ENCODE results near the gene RITA1.
"Not testable (repeated sequence)": the region's sequence is repeated elsewhere in the genome, so short reads cannot be mapped to it uniquely, and the experiment has no call there.

RITA1 gene

GRCh38 chr12:113140706-113141105 is 44.8 kb upstream of the RITA1 start:
- Histone ChIP-seq H3K27me3 (no peaks in the 10 kb centered on the region; the same call in 1 of the 2 replicates), H3K9me3 (no peaks in the 10 kb centered on the region), H3K4me3 (ENCODE audit: low read depth, low read length) (no peak overlapping the region), H3K36me3 (no peaks in the 10 kb centered on the region), H3K4me1 (peaks cover 4% of the 10 kb centered on the region)
- TF ChIP-seq CTCF (IDR thresholded peaks at IDR 0.05; ENCODE audit: low read depth, low read length) = no peak
- no peak for DNase-seq

GRCh38 chr12:113141716-113142115 is 43.8 kb upstream of the RITA1 start:
- not testable (repeated sequence) for H3K4me1 ChIP-seq; H3K27me3 ChIP-seq; DNase-seq; H3K36me3 ChIP-seq; H3K9me3 ChIP-seq; H3K4me3 ChIP-seq (ENCODE audit: low read depth, low read length)

- no peak overlapping the region for H3K4me3 ChIP-seq (ENCODE audit: low read depth, low read length)
- no peak for DNase-seq
These were observed 43.2 kb upstream of the RITA1 start for GRCh38 chr12:113142173-113142885.

GRCh38 chr12:113142886-113143332 is 42.6 kb upstream of the RITA1 start:
- Histone ChIP-seq H3K36me3 (no peaks in the 10 kb centered on the region), H3K4me1 (no peaks in the 10 kb centered on the region), H3K9me3 (no peaks in the 10 kb centered on the region), H3K4me3 (ENCODE audit: low read depth, low read length) (no peak overlapping the region), H3K27me3 (no peaks in the 10 kb centered on the region)
- DNase-seq = no peak
- TF ChIP-seq CTCF (IDR thresholded peaks at IDR 0.05; ENCODE audit: low read depth, low read length) = no peak

More at GRCh38 chr12:113142173-113142885, 43.2 kb upstream of the RITA1 start:
- H3K4me1 ChIP-seq = no peaks in the 10 kb centered on the region
- H3K27me3 ChIP-seq = no peaks in the 10 kb centered on the region
- no peaks in the 10 kb centered on the region for H3K36me3 ChIP-seq
- H3K9me3 ChIP-seq = no peaks in the 10 kb centered on the region
- no peak for TF ChIP-seq CTCF (IDR thresholded peaks at IDR 0.05; ENCODE audit: low read depth, low read length)

GRCh38 chr12:113143959-113144358 is 41.6 kb upstream of the RITA1 start:
- H3K27me3 ChIP-seq = no peaks in the 10 kb centered on the region
- H3K9me3 ChIP-seq = no peaks in the 10 kb centered on the region
- H3K4me1 ChIP-seq = no peaks in the 10 kb centered on the region
- DNase-seq = no peak
- no peaks in the 10 kb centered on the region for H3K36me3 ChIP-seq
- H3K4me3 ChIP-seq (ENCODE audit: low read depth, low read length) = no peak overlapping the region
- TF ChIP-seq CTCF (IDR thresholded peaks at IDR 0.05; ENCODE audit: low read depth, low read length) = no peak

- no peaks in the 10 kb centered on the region for H3K36me3 ChIP-seq
- DNase-seq = no peak
- no peaks in the 10 kb centered on the region for H3K9me3 ChIP-seq
- no peak for TF ChIP-seq CTCF (IDR thresholded peaks at IDR 0.05; ENCODE audit: low read depth, low read length)
- no peaks in the 10 kb centered on the region for H3K27me3 ChIP-seq
- H3K4me1 ChIP-seq = no peaks in the 10 kb centered on the region
- no peak overlapping the region for H3K4me3 ChIP-seq (ENCODE audit: low read depth, low read length)
These were observed 40.7 kb upstream of the RITA1 start for GRCh38 chr12:113144806-113145205.
